Smooth muscle cell (in vitro differentiated cells): ENCODE measurements around the gene BOD1. TPM values are rescaled to one million over a fixed set of nuclear protein-coding genes. Genes with fewer than 3 reads are reported as not detected.

Experiments used
- DNase-seq: peaks from one replicate; lab custom pipeline; 2025; ENCODE audit not compliant: unreplicated experiment; lab: John Stamatoyannopoulos, UW
- H2AFZ ChIP-seq: fragments of 200-600 bp; sonication (generic); 2 replicates; pipeline ENCODE4 v1.6.0; 2016; ENCODE audit warnings: antibody characterized with exemption, low read depth, mild to moderate bottlenecking
- H3F3A ChIP-seq: fragments of 200-600 bp; sonication (generic); 2 replicates; pipeline ENCODE4 v1.6.0; 2017; ENCODE audit warnings: antibody characterized with exemption, low read depth
- H3K27ac ChIP-seq: fragments of 200-600 bp; sonication (generic); 2 replicates; pipeline ENCODE4 v1.5.1; 2016; ENCODE audit warnings: low read depth, mild to moderate bottlenecking
- H3K27me3 ChIP-seq: fragments of 200-600 bp; sonication (generic); 2 replicates; pipeline ENCODE4 v1.6.1; 2016; ENCODE audit warnings: low read depth, mild to moderate bottlenecking
- H3K36me3 ChIP-seq: fragments of 200-600 bp; sonication (generic); 2 replicates; pipeline ENCODE4 v1.5.1; 2016; ENCODE audit warnings: low read depth
- H3K4me1 ChIP-seq: fragments of 200-600 bp; sonication (generic); 2 replicates; pipeline ENCODE4 v1.5.1; 2016; ENCODE audit warnings: low read depth
- H3K4me2 ChIP-seq: fragments of 200-600 bp; sonication (generic); 2 replicates; pipeline ENCODE4 v1.6.0; 2016; ENCODE audit warnings: mild to moderate bottlenecking
- H3K4me3 ChIP-seq: fragments of 200-600 bp; sonication (generic); 2 replicates; pipeline ENCODE4 v1.5.1; 2016; ENCODE audit warnings: mild to moderate bottlenecking
- H3K79me2 ChIP-seq: fragments of 200-600 bp; sonication (generic); 2 replicates; pipeline ENCODE4 v1.6.0; 2016; ENCODE audit warnings: low read depth, mild to moderate bottlenecking
- H3K9ac ChIP-seq: fragments of 200-600 bp; sonication (generic); 2 replicates; pipeline ENCODE4 v1.6.0; 2016; ENCODE audit warnings: low read depth
- H3K9me3 ChIP-seq: fragments of 200-600 bp; sonication (generic); replicated peaks from 2 replicates; pipeline ENCODE4 v1.5.1; 2016; ENCODE audit warnings: low read depth
- H4K20me1 ChIP-seq: fragments of 200-600 bp; sonication (generic); 2 replicates; pipeline ENCODE4 v1.6.0; 2016; ENCODE audit warnings: low read depth
- CTCF ChIP-seq: fragments of 200-600 bp; sonication (generic); IDR thresholded peaks from 2 replicates; pipeline ENCODE4 v1.5.1; 2017; ENCODE audit warnings: borderline replicate concordance, mild to moderate bottlenecking, antibody characterized with exemption; ENCODE audit not compliant: insufficient read depth, poor library complexity, severe bottlenecking
- WGBS: methylation state at CpG from one replicate; pipeline ENCODE4 v1.1.7; 2016; ENCODE audit warnings: low lambda C conversion rate; 5-methylcytosine and 5-hydroxymethylcytosine counted together
- polyA plus RNA-seq: library from polyadenylated mRNA; unstranded; fragments of >200 nt; fragmentation: Nextera tagmentation; extraction: Ambion mirVana; gene quantifications from 2 replicates; pipeline ENCODE4 v1.2.1, GENCODE V29; 2016
- total RNA-seq: library from RNA; depleted of rRNA; stranded (reverse); fragments of >200 nt; gene quantifications from 2 replicates; pipeline ENCODE4 v1.2.3, GENCODE V29; 2014

Gene BOD1
- total and polyA plus RNA-seq, 2 experiments from 2014 or later: 56.5 to 58.3 TPM

GRCh38 chr5:173583346-173583745 is 33.1 kb downstream of the BOD1 start:
- Histone ChIP-seq H3K79me2 (no peaks in the 10 kb centered on the region), H3K4me1 (peaks cover 8% of the 10 kb centered on the region), H4K20me1 (no peaks in the 10 kb centered on the region), H3K36me3 (peaks cover 3% of the 10 kb centered on the region), H3K4me3 (no peak overlapping the region), H2AFZ (no peak overlapping the region), H3K27me3 (no peaks in the 10 kb centered on the region), H3K4me2 (no peak overlapping the region), H3K9ac (no peak overlapping the region), H3K27ac (no peak overlapping the region), H3F3A (no peaks in the 10 kb centered on the region), H3K9me3 (no peaks in the 10 kb centered on the region)
- TF ChIP-seq CTCF: no peak
- 83% methylated on average over 2 of the region's 2 CpGs for WGBS
- DNase-seq: no peak

- 50% methylated on average over 12 of the region's 12 CpGs for WGBS
- Histone ChIP-seq H2AFZ (no peak overlapping the region), H3K9ac (no peak overlapping the region), H3F3A (no peaks in the 10 kb centered on the region), H4K20me1 (no peaks in the 10 kb centered on the region), H3K4me3 (no peak overlapping the region), H3K9me3 (no peaks in the 10 kb centered on the region), H3K27ac (peak overlapping the region; percentile 26), H3K4me2 (peak overlapping the region; percentile 35), H3K4me1 (peaks cover 8% of the 10 kb centered on the region), H3K27me3 (no peaks in the 10 kb centered on the region), H3K79me2 (no peaks in the 10 kb centered on the region), H3K36me3 (no peaks in the 10 kb centered on the region)
- DNase-seq: no peak
- TF ChIP-seq CTCF: no peak
Observed at GRCh38 chr5:173582216-173583111, 34.0 kb downstream of the BOD1 start.

GRCh38 chr5:173581408-173582215 is 34.8 kb downstream of the BOD1 start:
- Histone ChIP-seq H3K4me2 (peak overlapping the region; percentile 35), H3K27me3 (no peaks in the 10 kb centered on the region), H3K9ac (no peak overlapping the region), H3F3A (no peaks in the 10 kb centered on the region), H3K27ac (peak overlapping the region; percentile 26), H2AFZ (no peak overlapping the region), H3K9me3 (no peaks in the 10 kb centered on the region), H3K4me3 (no peak overlapping the region), H3K36me3 (no peaks in the 10 kb centered on the region), H3K79me2 (no peaks in the 10 kb centered on the region), H3K4me1 (peaks cover 8% of the 10 kb centered on the region), H4K20me1 (no peaks in the 10 kb centered on the region)
- WGBS: 45% methylated on average over 17 of the region's 17 CpGs
- peak; percentile 96 for TF ChIP-seq CTCF
- peak; percentile 55 for DNase-seq
